ENCODE results near the gene RRP8.

Gene RRP8

GRCh38 chr11:6565325-6565724 lies 38.1 kb downstream of the RRP8 start:
- DNase-seq: no peak
- 86% methylated on average over 1 of the region's 2 CpGs for WGBS (ENCODE audit: insufficient coverage)
- CTCF ChIA-PET: interaction anchor here (0.6 kb wide), 1 partner anchor 9 kb away, joined by 3 read pairs; no protein-coding TSS in a partner anchor
- POLR2A ChIA-PET: no interaction called here
- peaks cover 0 to 4% (median 2%) of the 10 kb centered on the region in 4 experiments for H3K36me3 ChIP-seq (ENCODE audit: control insufficient read depth in 4 of 4, insufficient read depth in 4 of 4, low read length in 3 of 4)
- no peak overlapping the region for H3K27ac ChIP-seq (ENCODE audit: insufficient read depth in 1 of 2, low read depth in 1 of 2, low read length in 2 of 2, poor library complexity in 1 of 2, severe bottlenecking in 2 of 2)
- no peak overlapping the region for H3K4me3 ChIP-seq (ENCODE audit: control insufficient read depth in 1 of 7, extremely low read depth in 1 of 7, insufficient read depth in 4 of 7, low read depth in 2 of 7, low read length in 6 of 7)
- H3K4me1 ChIP-seq (ENCODE audit: control extremely low read depth in 1 of 4, control insufficient read depth in 4 of 4, insufficient read depth in 4 of 4, low read length in 3 of 4): peaks cover 0 to 12% (median 8%) of the 10 kb centered on the region in 4 experiments
- H3K27me3 ChIP-seq (replicated peaks in 2 of 5; ENCODE audit: control insufficient read depth in 4 of 5, insufficient read depth in 5 of 5, low read length in 4 of 5): no peaks in the 10 kb centered on the region
- H3K9me3 ChIP-seq (ENCODE audit: control extremely low read depth in 1 of 5, control insufficient read depth in 4 of 5, insufficient read depth in 2 of 5, low read depth in 1 of 5, low read length in 4 of 5): no peaks in the 10 kb centered on the region

GRCh38 chr11:6563667-6564066 lies 39.7 kb downstream of the RRP8 start:
- ChIA-PET POLR2A (no interaction called here), CTCF (interaction anchor here (0.8 to 1.6 kb wide), 5 partner anchors 11 to 163 kb away, joined by 3 to 5 read pairs (median 4); no protein-coding TSS in a partner anchor)
- H3K9me3 ChIP-seq (ENCODE audit: control extremely low read depth in 1 of 5, control insufficient read depth in 4 of 5, insufficient read depth in 2 of 5, low read depth in 1 of 5, low read length in 4 of 5): no peaks in the 10 kb centered on the region
- H3K27ac ChIP-seq (ENCODE audit: insufficient read depth in 1 of 2, low read depth in 1 of 2, low read length in 2 of 2, poor library complexity in 1 of 2, severe bottlenecking in 2 of 2): no peak overlapping the region
- 98% methylated on average over 9 of the region's 10 CpGs for WGBS (ENCODE audit: insufficient coverage)
- no peaks in the 10 kb centered on the region for H3K27me3 ChIP-seq (replicated peaks in 2 of 5; ENCODE audit: control insufficient read depth in 4 of 5, insufficient read depth in 5 of 5, low read length in 4 of 5)
- H3K36me3 ChIP-seq (ENCODE audit: control insufficient read depth in 4 of 4, insufficient read depth in 4 of 4, low read length in 3 of 4): peaks cover 0 to 4% (median 2%) of the 10 kb centered on the region in 4 experiments
- H3K4me1 ChIP-seq (ENCODE audit: control extremely low read depth in 1 of 4, control insufficient read depth in 4 of 4, insufficient read depth in 4 of 4, low read length in 3 of 4): peaks cover 0 to 6% (median 4%) of the 10 kb centered on the region in 4 experiments
- H3K4me3 ChIP-seq (ENCODE audit: control insufficient read depth in 1 of 7, extremely low read depth in 1 of 7, insufficient read depth in 4 of 7, low read depth in 2 of 7, low read length in 6 of 7): no peak overlapping the region
- DNase-seq: no peak

GRCh38 chr11:6563121-6563619 lies 40.2 kb downstream of the RRP8 start:
- Histone ChIP-seq H3K27ac (ENCODE audit: insufficient read depth in 1 of 2, low read depth in 1 of 2, low read length in 2 of 2, poor library complexity in 1 of 2, severe bottlenecking in 2 of 2) (no peak overlapping the region), H3K9me3 (ENCODE audit: control extremely low read depth in 1 of 5, control insufficient read depth in 4 of 5, insufficient read depth in 2 of 5, low read depth in 1 of 5, low read length in 4 of 5) (no peaks in the 10 kb centered on the region), H3K4me1 (ENCODE audit: control extremely low read depth in 1 of 4, control insufficient read depth in 4 of 4, insufficient read depth in 4 of 4, low read length in 3 of 4) (peaks cover 0 to 1% (median 0%) of the 10 kb centered on the region in 4 experiments), H3K27me3 (replicated peaks in 2 of 5; ENCODE audit: control insufficient read depth in 4 of 5, insufficient read depth in 5 of 5, low read length in 4 of 5) (no peaks in the 10 kb centered on the region), H3K36me3 (ENCODE audit: control insufficient read depth in 4 of 4, insufficient read depth in 4 of 4, low read length in 3 of 4) (peaks cover 0 to 4% (median 2%) of the 10 kb centered on the region in 4 experiments), H3K4me3 (ENCODE audit: control insufficient read depth in 1 of 7, extremely low read depth in 1 of 7, insufficient read depth in 4 of 7, low read depth in 2 of 7, low read length in 6 of 7) (no peak overlapping the region)
- CTCF ChIA-PET: interaction anchor here (0.8 to 1.6 kb wide), 4 partner anchors 10 to 164 kb away, joined by 3 to 5 read pairs (median 4); no protein-coding TSS in a partner anchor
- WGBS (ENCODE audit: insufficient coverage): 100% methylated on average over 4 of the region's 4 CpGs
- no peak for DNase-seq
- POLR2A ChIA-PET: interaction anchor here (0.6 kb wide), 1 partner anchor 9 kb away, joined by 3 read pairs; no protein-coding TSS in a partner anchor

GRCh38 chr11:6561288-6561687 lies 42.1 kb downstream of the RRP8 start:
- CTCF ChIA-PET: interaction anchor here (1.3 kb wide), 1 partner anchor 55 kb away, joined by 3 read pairs; no protein-coding TSS in a partner anchor
- H3K27ac ChIP-seq (ENCODE audit: insufficient read depth in 1 of 2, low read depth in 1 of 2, low read length in 2 of 2, poor library complexity in 1 of 2, severe bottlenecking in 2 of 2): no peak overlapping the region
- DNase-seq: no peak
- H3K4me1 ChIP-seq (ENCODE audit: control extremely low read depth in 1 of 4, control insufficient read depth in 4 of 4, insufficient read depth in 4 of 4, low read length in 3 of 4): no peaks in the 10 kb centered on the region
- POLR2A ChIA-PET: no interaction called here
- H3K9me3 ChIP-seq (ENCODE audit: control extremely low read depth in 1 of 5, control insufficient read depth in 4 of 5, insufficient read depth in 2 of 5, low read depth in 1 of 5, low read length in 4 of 5): no peaks in the 10 kb centered on the region
- peaks cover 0 to 4% (median 0%) of the 10 kb centered on the region in 4 experiments for H3K36me3 ChIP-seq (ENCODE audit: control insufficient read depth in 4 of 4, insufficient read depth in 4 of 4, low read length in 3 of 4)
- H3K27me3 ChIP-seq (replicated peaks in 2 of 5; ENCODE audit: control insufficient read depth in 4 of 5, insufficient read depth in 5 of 5, low read length in 4 of 5): no peaks in the 10 kb centered on the region
- H3K4me3 ChIP-seq (ENCODE audit: control insufficient read depth in 1 of 7, extremely low read depth in 1 of 7, insufficient read depth in 4 of 7, low read depth in 2 of 7, low read length in 6 of 7): no peak overlapping the region
- 88% methylated on average over 3 of the region's 3 CpGs for WGBS (ENCODE audit: insufficient coverage)

GRCh38 chr11:6559369-6559768 lies 44.0 kb downstream of the RRP8 start:
- H3K27me3 ChIP-seq (replicated peaks in 2 of 5; ENCODE audit: control insufficient read depth in 4 of 5, insufficient read depth in 5 of 5, low read length in 4 of 5): no peaks in the 10 kb centered on the region
- no peak overlapping the region for H3K27ac ChIP-seq (ENCODE audit: insufficient read depth in 1 of 2, low read depth in 1 of 2, low read length in 2 of 2, poor library complexity in 1 of 2, severe bottlenecking in 2 of 2)
- H3K9me3 ChIP-seq (ENCODE audit: control extremely low read depth in 1 of 5, control insufficient read depth in 4 of 5, insufficient read depth in 2 of 5, low read depth in 1 of 5, low read length in 4 of 5): no peaks in the 10 kb centered on the region
- 100% methylated on average over 1 of the region's 1 CpG for WGBS (ENCODE audit: insufficient coverage)
- POLR2A ChIA-PET: no interaction called here
- peaks cover 0 to 1% (median 0%) of the 10 kb centered on the region in 4 experiments for H3K36me3 ChIP-seq (ENCODE audit: control insufficient read depth in 4 of 4, insufficient read depth in 4 of 4, low read length in 3 of 4)
- H3K4me1 ChIP-seq (ENCODE audit: control extremely low read depth in 1 of 4, control insufficient read depth in 4 of 4, insufficient read depth in 4 of 4, low read length in 3 of 4): no peaks in the 10 kb centered on the region
- CTCF ChIA-PET: no interaction called here
- no peak overlapping the region for H3K4me3 ChIP-seq (ENCODE audit: control insufficient read depth in 1 of 7, extremely low read depth in 1 of 7, insufficient read depth in 4 of 7, low read depth in 2 of 7, low read length in 6 of 7)
- no peak for DNase-seq

- ChIA-PET CTCF (no interaction called here), POLR2A (no interaction called here)
- no peaks in the 10 kb centered on the region for H3K27me3 ChIP-seq (replicated peaks in 2 of 5; ENCODE audit: control insufficient read depth in 4 of 5, insufficient read depth in 5 of 5, low read length in 4 of 5)
- DNase-seq: no peak
- H3K27ac ChIP-seq (ENCODE audit: insufficient read depth in 1 of 2, low read depth in 1 of 2, low read length in 2 of 2, poor library complexity in 1 of 2, severe bottlenecking in 2 of 2): no peak overlapping the region
- H3K4me1 ChIP-seq (ENCODE audit: control extremely low read depth in 1 of 4, control insufficient read depth in 4 of 4, insufficient read depth in 4 of 4, low read length in 3 of 4): no peaks in the 10 kb centered on the region
- WGBS (ENCODE audit: insufficient coverage): 98% methylated on average over 14 of the region's 14 CpGs
- H3K9me3 ChIP-seq (ENCODE audit: control extremely low read depth in 1 of 5, control insufficient read depth in 4 of 5, insufficient read depth in 2 of 5, low read depth in 1 of 5, low read length in 4 of 5): no peaks in the 10 kb centered on the region
- H3K36me3 ChIP-seq (ENCODE audit: control insufficient read depth in 4 of 4, insufficient read depth in 4 of 4, low read length in 3 of 4): no peaks in the 10 kb centered on the region
- no peak overlapping the region for H3K4me3 ChIP-seq (ENCODE audit: control insufficient read depth in 1 of 7, extremely low read depth in 1 of 7, insufficient read depth in 4 of 7, low read depth in 2 of 7, low read length in 6 of 7)
Observed at GRCh38 chr11:6557761-6558674, 45.4 kb downstream of the RRP8 start.

GRCh38 chr11:6557063-6557462 lies 46.4 kb downstream of the RRP8 start:
- ChIA-PET CTCF (no interaction called here), POLR2A (no interaction called here)
- no peak overlapping the region for H3K27ac ChIP-seq (ENCODE audit: insufficient read depth in 1 of 2, low read depth in 1 of 2, low read length in 2 of 2, poor library complexity in 1 of 2, severe bottlenecking in 2 of 2)
- no peak for DNase-seq
- no peaks in the 10 kb centered on the region for H3K27me3 ChIP-seq (replicated peaks in 2 of 5; ENCODE audit: control insufficient read depth in 4 of 5, insufficient read depth in 5 of 5, low read length in 4 of 5)
- H3K36me3 ChIP-seq (ENCODE audit: control insufficient read depth in 4 of 4, insufficient read depth in 4 of 4, low read length in 3 of 4): no peaks in the 10 kb centered on the region
- H3K9me3 ChIP-seq (ENCODE audit: control extremely low read depth in 1 of 5, control insufficient read depth in 4 of 5, insufficient read depth in 2 of 5, low read depth in 1 of 5, low read length in 4 of 5): no peaks in the 10 kb centered on the region
- H3K4me1 ChIP-seq (ENCODE audit: control extremely low read depth in 1 of 4, control insufficient read depth in 4 of 4, insufficient read depth in 4 of 4, low read length in 3 of 4): no peaks in the 10 kb centered on the region
- H3K4me3 ChIP-seq (ENCODE audit: control insufficient read depth in 1 of 7, extremely low read depth in 1 of 7, insufficient read depth in 4 of 7, low read depth in 2 of 7, low read length in 6 of 7): no peak overlapping the region
- WGBS (ENCODE audit: insufficient coverage): 98% methylated on average over 6 of the region's 11 CpGs
